Vagina (tissue), 2 donors: ENCODE data around the gene C2CD4A.

ENCODE experiments used
- POLR2A ChIP-seq, 2 donors: fragments of 450-650 bp; IDR thresholded peaks; one replicate each; pipeline ENCODE4 v1.6.1; 2017; ENCODE audit warnings: antibody characterized with exemption in 2 of 2, mild to moderate bottlenecking in 2 of 2, moderate library complexity in 2 of 2
- POLR2AphosphoS5 ChIP-seq, 2 donors: sonication (generic); formaldehyde crosslinking; IDR thresholded peaks; one replicate each; pipeline ENCODE4 v1.9.0; 2017; ENCODE audit warnings: antibody characterized with exemption in 2 of 2, mild to moderate bottlenecking in 2 of 2, low read depth in 1 of 2; ENCODE audit not compliant: insufficient read depth in 1 of 2
- TF ChIP-seq, protein P1 (sequence below), 3 experiments: fragments of 450-650 bp in 2 of 3; fragments of 200-600 bp in 1 of 3; sonication (generic) in 1 of 3; IDR thresholded peaks; one replicate each; pipeline ENCODE4 v1.5.1; 2017 to 2019; ENCODE audit warnings: antibody characterized with exemption in 3 of 3, mild to moderate bottlenecking in 2 of 3, moderate library complexity in 2 of 3

GRCh38 chr15:62046078-62046743 lies 20.6 kb upstream of the C2CD4A start:
- TF ChIP-seq, protein P1, sequence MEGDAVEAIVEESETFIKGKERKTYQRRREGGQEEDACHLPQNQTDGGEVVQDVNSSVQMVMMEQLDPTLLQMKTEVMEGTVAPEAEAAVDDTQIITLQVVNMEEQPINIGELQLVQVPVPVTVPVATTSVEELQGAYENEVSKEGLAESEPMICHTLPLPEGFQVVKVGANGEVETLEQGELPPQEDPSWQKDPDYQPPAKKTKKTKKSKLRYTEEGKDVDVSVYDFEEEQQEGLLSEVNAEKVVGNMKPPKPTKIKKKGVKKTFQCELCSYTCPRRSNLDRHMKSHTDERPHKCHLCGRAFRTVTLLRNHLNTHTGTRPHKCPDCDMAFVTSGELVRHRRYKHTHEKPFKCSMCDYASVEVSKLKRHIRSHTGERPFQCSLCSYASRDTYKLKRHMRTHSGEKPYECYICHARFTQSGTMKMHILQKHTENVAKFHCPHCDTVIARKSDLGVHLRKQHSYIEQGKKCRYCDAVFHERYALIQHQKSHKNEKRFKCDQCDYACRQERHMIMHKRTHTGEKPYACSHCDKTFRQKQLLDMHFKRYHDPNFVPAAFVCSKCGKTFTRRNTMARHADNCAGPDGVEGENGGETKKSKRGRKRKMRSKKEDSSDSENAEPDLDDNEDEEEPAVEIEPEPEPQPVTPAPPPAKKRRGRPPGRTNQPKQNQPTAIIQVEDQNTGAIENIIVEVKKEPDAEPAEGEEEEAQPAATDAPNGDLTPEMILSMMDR (IDR thresholded peaks at IDR 0.05), result no peak
- no peak for TF ChIP-seq POLR2AphosphoS5 (IDR thresholded peaks at IDR 0.05; ENCODE audit: insufficient read depth in 1 of 2, low read depth in 1 of 2)
- no peak for TF ChIP-seq POLR2A (IDR thresholded peaks at IDR 0.05)
